ENCODE measurements around the gene LMAN1L.

The LMAN1L gene

GRCh38 chr15:74789171-74789631 lies 23.4 kb upstream of the LMAN1L start:
- DNase-seq (ENCODE audit: low spot score), result no peak
- peak overlapping the region; percentile 63 for H3K27ac ChIP-seq
- ChIA-PET POLR2A (ENCODE audit: low non-redundant PET) (interaction anchor here (0.5 kb wide), 1 partner anchor 26 kb away, joined by 3 read pairs; no protein-coding TSS in a partner anchor), CTCF (interaction anchor here (1.0 to 1.4 kb wide), 4 partner anchors 10 to 157 kb away, joined by 3 to 4 read pairs (median 3); no protein-coding TSS in a partner anchor)
- no peak for TF ChIP-seq CTCF (conservative IDR thresholded peaks at IDR 0.05; ENCODE audit: low read depth)

GRCh38 chr15:74789741-74790079 lies 22.9 kb upstream of the LMAN1L start:
- ChIA-PET CTCF (interaction anchor here (0.6 to 1.4 kb wide), 5 partner anchors 10 to 158 kb away, joined by 3 to 5 read pairs (median 3); no protein-coding TSS in a partner anchor), POLR2A (ENCODE audit: low non-redundant PET) (interaction anchor here (0.5 kb wide), 1 partner anchor 27 kb away, joined by 3 read pairs; no protein-coding TSS in a partner anchor)
- TF ChIP-seq CTCF (conservative IDR thresholded peaks at IDR 0.05; ENCODE audit: low read depth), result no peak
- no peak for DNase-seq (ENCODE audit: low spot score)
- peak overlapping the region; percentile 63 for H3K27ac ChIP-seq

- TF ChIP-seq CTCF (conservative IDR thresholded peaks at IDR 0.05; ENCODE audit: low read depth), result no peak
- DNase-seq (ENCODE audit: low spot score), result no peak
- peak overlapping the region; percentile 63 for H3K27ac ChIP-seq
- POLR2A ChIA-PET (ENCODE audit: low non-redundant PET), result no interaction called here
- CTCF ChIA-PET, result interaction anchor here (0.6 to 1.4 kb wide), 5 partner anchors 9 to 159 kb away, joined by 3 to 5 read pairs (median 3); no protein-coding TSS in a partner anchor
Measured at GRCh38 chr15:74790080-74790916, 22.3 kb upstream of the LMAN1L start.

GRCh38 chr15:74791007-74791406 lies 21.6 kb upstream of the LMAN1L start:
- TF ChIP-seq CTCF (conservative IDR thresholded peaks at IDR 0.05; ENCODE audit: low read depth), result no peak
- POLR2A ChIA-PET (ENCODE audit: low non-redundant PET), result no interaction called here
- CTCF ChIA-PET, result interaction anchor here (0.7 to 0.8 kb wide), 2 partner anchors 9 to 160 kb away, joined by 3 read pairs; no protein-coding TSS in a partner anchor
- peak overlapping the region; percentile 63 for H3K27ac ChIP-seq
- DNase-seq (ENCODE audit: low spot score), result no peak

- TF ChIP-seq CTCF (conservative IDR thresholded peaks at IDR 0.05; ENCODE audit: low read depth), result no peak
- CTCF ChIA-PET, result interaction anchor here (0.5 to 1.2 kb wide), 3 partner anchors 21 to 160 kb away, joined by 3 to 4 read pairs (median 3); no protein-coding TSS in a partner anchor
- H3K27ac ChIP-seq, result peak overlapping the region; percentile 11; the same call in 1 of the 2 replicates
- POLR2A ChIA-PET (ENCODE audit: low non-redundant PET), result no interaction called here
- no peak for DNase-seq (ENCODE audit: low spot score)
Measured at GRCh38 chr15:74791667-74792066, 21.0 kb upstream of the LMAN1L start.

- no peak for TF ChIP-seq CTCF (conservative IDR thresholded peaks at IDR 0.05; ENCODE audit: low read depth)
- DNase-seq (ENCODE audit: low spot score), result no peak
- H3K27ac ChIP-seq, result peak overlapping the region; percentile 11
- CTCF ChIA-PET, result interaction anchor here (0.7 to 2.6 kb wide), 6 partner anchors 8 to 161 kb away, joined by 3 to 12 read pairs (median 4); no protein-coding TSS in a partner anchor
- POLR2A ChIA-PET (ENCODE audit: low non-redundant PET), result no interaction called here
Measured at GRCh38 chr15:74792227-74793016, 20.2 kb upstream of the LMAN1L start.

All from RWPE1 (cell line).